GM12878 (cell line): ENCODE data around the gene RNU1-2. TPM values are rescaled to one million over a fixed set of nuclear protein-coding genes. Genes with fewer than 3 reads are reported as not detected.
A peak's percentile ranks its signal among the peaks of the same experiment; 100 is the strongest.

Source experiments
- ATF2 ChIP-seq: IDR thresholded peaks from 2 replicates; pipeline ENCODE4 v1.6.1; 2012; ENCODE audit warnings: low read length, inconsistent platforms
- ATF7 ChIP-seq: fragments of 450-650 bp; IDR thresholded peaks from 2 replicates; pipeline ENCODE4 v1.6.1; 2016; ENCODE audit warnings: low read depth, mild to moderate bottlenecking
- BHLHE40 ChIP-seq, 2 experiments: fragments of 450-650 bp in 1 of 2; IDR thresholded peaks; 2 replicates each; pipeline ENCODE4 v1.6.1; 2011 to 2017; ENCODE audit warnings: low read depth in 2 of 2, borderline replicate concordance in 1 of 2, improper control_type of control experiment in 1 of 2, low read length in 1 of 2, mild to moderate bottlenecking in 1 of 2
- CBX5 ChIP-seq: sonication (generic); IDR thresholded peaks from 2 replicates; pipeline ENCODE4 v1.6.1; 2016; ENCODE audit warnings: low read depth, moderate library complexity, mild to moderate bottlenecking, inconsistent platforms
- CEBPB ChIP-seq, 2 experiments: fragments of 150-350 bp in 1 of 2; IDR thresholded peaks; 2 replicates each; pipeline ENCODE4 v1.6.1; 2012 to 2014; ENCODE audit warnings: low read depth in 2 of 2, low read length in 2 of 2, borderline replicate concordance in 1 of 2, inconsistent platforms in 1 of 2
- CREM ChIP-seq: IDR thresholded peaks from 2 replicates; pipeline ENCODE4 v1.6.1; 2014; ENCODE audit warnings: antibody characterized with exemption, low read depth
- CUX1 ChIP-seq: IDR thresholded peaks from 2 replicates; pipeline ENCODE4 v1.6.1; 2012; ENCODE audit warnings: improper control_type of control experiment, low read depth, low read length; ENCODE audit not compliant: insufficient replicate concordance
- FOXK2 ChIP-seq: fragments of 450-650 bp; IDR thresholded peaks from 2 replicates; pipeline ENCODE4 v1.6.1; 2017; ENCODE audit warnings: mild to moderate bottlenecking, moderate library complexity
- MAX ChIP-seq: IDR thresholded peaks from 2 replicates; pipeline ENCODE4 v1.6.1; 2012; ENCODE audit warnings: low read depth, low read length, improper control_type of control experiment
- PAX5 ChIP-seq: IDR thresholded peaks from 2 replicates; pipeline ENCODE4 v1.6.1; 2011; ENCODE audit warnings: low read depth, low read length, borderline replicate concordance
- POLR2AphosphoS2 ChIP-seq: IDR thresholded peaks from 2 replicates; pipeline ENCODE4 v1.6.1; 2011; ENCODE audit warnings: low read depth, mild to moderate bottlenecking, low read length, improper control_type of control experiment, moderate library complexity
- POU2F2 ChIP-seq: IDR thresholded peaks from 3 replicates; pipeline ENCODE4 v1.6.1; 2011; ENCODE audit warnings: low read depth, mild to moderate bottlenecking, low read length, borderline replicate concordance
- RCOR1 ChIP-seq: conservative IDR thresholded peaks from 2 replicates; pipeline ENCODE4 v1.6.1; 2012; ENCODE audit warnings: low read depth, low read length, improper control_type of control experiment
- SREBF2 ChIP-seq: IDR thresholded peaks from 2 replicates; pipeline ENCODE4 v1.6.1; 2012; ENCODE audit warnings: mild to moderate bottlenecking, low read length
- USF1 ChIP-seq: IDR thresholded peaks from 2 replicates; pipeline ENCODE4 v1.6.1; 2011; ENCODE audit warnings: borderline replicate concordance, low read depth, mild to moderate bottlenecking, moderate library complexity, mixed read lengths, low read length; ENCODE audit not compliant: insufficient read depth; ENCODE audit errors: extremely low read length
- ZBTB4 ChIP-seq: fragments of 450-650 bp; formaldehyde crosslinking; IDR thresholded peaks from 2 replicates; pipeline ENCODE4 v1.4.0; 2022; ENCODE audit warnings: mild to moderate bottlenecking, moderate library complexity
- ZNF217 ChIP-seq: fragments of 450-650 bp; IDR thresholded peaks from 2 replicates; pipeline ENCODE4 v1.6.1; 2017; ENCODE audit warnings: antibody characterized with exemption, mild to moderate bottlenecking
- ZNF274 ChIP-seq: IDR thresholded peaks from one replicate; pipeline ENCODE4 v1.8.0; 2011; ENCODE audit not compliant: insufficient read length, insufficient read depth
- polyA plus RNA-seq, 11 experiments: library from polyadenylated mRNA; depleted of rRNA in 4 of 11; unstranded in 6 of 11; stranded (reverse) in 5 of 11; fragments of >200 nt; fragmentation: Nextera tagmentation in 4 of 11; fragmentation: Illumina TruSeq in 1 of 11; extraction: Ambion mirVana in 4 of 11; extraction: Trizol in 1 of 11; gene quantifications; 1 replicate in 1 of 11; 2 replicates in 10 of 11; pipeline versions ENCODE4 v1.2.1 to v1.2.3, GENCODE V29; 2011 to 2016; ENCODE audit warnings: inconsistent platforms in 2 of 11, missing spikeins in 2 of 11, low read depth in 1 of 11
- total RNA-seq, 4 experiments: library from RNA; depleted of rRNA in 3 of 4; stranded (reverse); fragments of >200 nt in 3 of 4; fragmentation: Illumina TruSeq in 1 of 4; extraction: Trizol in 1 of 4; gene quantifications; 2 replicates each; pipeline versions ENCODE4 v1.2.1 to v1.2.3, GENCODE V29; 2013 to 2021

RNU1-2 gene
- total and polyA plus RNA-seq, 10 of the 15 experiments (the other 5 are each of a cell fraction or from before 2014, with no cell fraction given), result under 0.01 to 20,946 (median 4.7) TPM; not detected in 2

GRCh38 chr1:16905110-16905867 lies 9.5 kb downstream of the RNU1-2 start (continued):
- TF ChIP-seq ZBTB4, result peak; percentile 99
- peak; percentile 77 for TF ChIP-seq FOXK2
- no peak for TF ChIP-seq CUX1
- TF ChIP-seq ZNF217, result no peak
- TF ChIP-seq CEBPB (IDR thresholded peaks at IDR 0.05; ENCODE audit: borderline replicate concordance in 1 of 2, low read depth in 2 of 2, low read length in 2 of 2), result peak in 1 of 2 experiments; percentile 90; a peak in 2 of 4 replicates
- peak; percentile 99; the same call in 2 of the 3 replicates for TF ChIP-seq POU2F2
- TF ChIP-seq PAX5, result peak; percentile 53; the same call in 1 of the 2 replicates
- TF ChIP-seq USF1, result no peak
- no peak for TF ChIP-seq SREBF2
- peak; percentile 83; the same call in 1 of the 2 replicates for TF ChIP-seq RCOR1
- peak; percentile 73 for TF ChIP-seq MAX
- peak; percentile 63; the same call in 1 of the 2 replicates for TF ChIP-seq CBX5
- no peak for TF ChIP-seq ZNF274
- TF ChIP-seq BHLHE40 (IDR thresholded peaks at IDR 0.05; ENCODE audit: borderline replicate concordance in 1 of 2, low read depth in 2 of 2, low read length in 1 of 2), result peak in 1 of 2 experiments; percentile 50; a peak in 1 of 4 replicates
- TF ChIP-seq POLR2AphosphoS2, result peak; percentile 99
- TF ChIP-seq CREM, result peak; percentile 73; the same call in 1 of the 2 replicates
- peak; percentile 98 for TF ChIP-seq ATF2
- peak; percentile 86 for TF ChIP-seq ATF7
